ENCODE measurements around the gene PTPN14. TPM values are rescaled to one million over a fixed set of nuclear protein-coding genes. Genes with fewer than 3 reads are reported as not detected.

PTPN14 gene
- total RNA-seq, 1 experiment from 2014 or later: 37.5 TPM

DNA sequence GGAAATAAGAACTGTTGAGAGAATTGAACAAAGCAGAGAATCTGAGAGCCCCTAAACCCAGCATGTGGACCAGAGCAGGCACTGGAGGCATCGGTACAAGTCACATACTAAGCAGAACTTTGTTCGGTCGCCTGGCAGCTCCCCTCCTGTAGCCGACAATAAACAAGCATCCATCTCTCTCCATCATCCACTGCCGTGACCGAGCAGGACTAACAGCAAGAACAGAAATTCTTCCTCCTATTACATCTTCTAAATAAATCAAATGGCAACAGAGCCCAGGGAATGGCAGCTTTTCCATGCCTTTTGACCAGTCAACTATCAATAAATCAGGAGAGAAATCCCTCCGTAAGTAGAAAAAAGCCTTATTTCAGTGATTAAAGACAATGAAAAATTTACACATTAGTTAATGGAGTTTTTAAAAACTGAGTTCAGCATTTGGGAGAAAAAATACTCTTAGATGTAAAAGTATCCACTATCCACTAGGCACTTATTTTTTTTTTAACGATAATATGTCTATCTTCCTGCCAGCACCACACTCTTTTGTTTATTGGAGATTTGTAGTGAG is 36.5 kb downstream of the PTPN14 start (continued):
- TF ChIP-seq, protein P1, sequence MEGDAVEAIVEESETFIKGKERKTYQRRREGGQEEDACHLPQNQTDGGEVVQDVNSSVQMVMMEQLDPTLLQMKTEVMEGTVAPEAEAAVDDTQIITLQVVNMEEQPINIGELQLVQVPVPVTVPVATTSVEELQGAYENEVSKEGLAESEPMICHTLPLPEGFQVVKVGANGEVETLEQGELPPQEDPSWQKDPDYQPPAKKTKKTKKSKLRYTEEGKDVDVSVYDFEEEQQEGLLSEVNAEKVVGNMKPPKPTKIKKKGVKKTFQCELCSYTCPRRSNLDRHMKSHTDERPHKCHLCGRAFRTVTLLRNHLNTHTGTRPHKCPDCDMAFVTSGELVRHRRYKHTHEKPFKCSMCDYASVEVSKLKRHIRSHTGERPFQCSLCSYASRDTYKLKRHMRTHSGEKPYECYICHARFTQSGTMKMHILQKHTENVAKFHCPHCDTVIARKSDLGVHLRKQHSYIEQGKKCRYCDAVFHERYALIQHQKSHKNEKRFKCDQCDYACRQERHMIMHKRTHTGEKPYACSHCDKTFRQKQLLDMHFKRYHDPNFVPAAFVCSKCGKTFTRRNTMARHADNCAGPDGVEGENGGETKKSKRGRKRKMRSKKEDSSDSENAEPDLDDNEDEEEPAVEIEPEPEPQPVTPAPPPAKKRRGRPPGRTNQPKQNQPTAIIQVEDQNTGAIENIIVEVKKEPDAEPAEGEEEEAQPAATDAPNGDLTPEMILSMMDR (IDR thresholded peaks at IDR 0.05 in 2 of 3, conservative IDR thresholded peaks at IDR 0.05 in 1 of 3; ENCODE audit: borderline replicate concordance in 1 of 3, insufficient read depth in 1 of 3, low read depth in 2 of 3, low read length in 2 of 3): no peak
- no peak for TF ChIP-seq CEBPB (IDR thresholded peaks at IDR 0.05; ENCODE audit: low read depth)
- no peak for TF ChIP-seq FOSL1 (IDR thresholded peaks at IDR 0.05; ENCODE audit: low read depth)
- TF ChIP-seq ELF1 (IDR thresholded peaks at IDR 0.05; ENCODE audit: borderline replicate concordance, low read depth): no peak
- no peak for TF ChIP-seq EZH2 (IDR thresholded peaks at IDR 0.05)
- no peak for TF ChIP-seq RAD21 (IDR thresholded peaks at IDR 0.05; ENCODE audit: low read depth)
- TF ChIP-seq POLR2AphosphoS5 (IDR thresholded peaks at IDR 0.05; ENCODE audit: low read depth, low read length): no peak

DNA sequence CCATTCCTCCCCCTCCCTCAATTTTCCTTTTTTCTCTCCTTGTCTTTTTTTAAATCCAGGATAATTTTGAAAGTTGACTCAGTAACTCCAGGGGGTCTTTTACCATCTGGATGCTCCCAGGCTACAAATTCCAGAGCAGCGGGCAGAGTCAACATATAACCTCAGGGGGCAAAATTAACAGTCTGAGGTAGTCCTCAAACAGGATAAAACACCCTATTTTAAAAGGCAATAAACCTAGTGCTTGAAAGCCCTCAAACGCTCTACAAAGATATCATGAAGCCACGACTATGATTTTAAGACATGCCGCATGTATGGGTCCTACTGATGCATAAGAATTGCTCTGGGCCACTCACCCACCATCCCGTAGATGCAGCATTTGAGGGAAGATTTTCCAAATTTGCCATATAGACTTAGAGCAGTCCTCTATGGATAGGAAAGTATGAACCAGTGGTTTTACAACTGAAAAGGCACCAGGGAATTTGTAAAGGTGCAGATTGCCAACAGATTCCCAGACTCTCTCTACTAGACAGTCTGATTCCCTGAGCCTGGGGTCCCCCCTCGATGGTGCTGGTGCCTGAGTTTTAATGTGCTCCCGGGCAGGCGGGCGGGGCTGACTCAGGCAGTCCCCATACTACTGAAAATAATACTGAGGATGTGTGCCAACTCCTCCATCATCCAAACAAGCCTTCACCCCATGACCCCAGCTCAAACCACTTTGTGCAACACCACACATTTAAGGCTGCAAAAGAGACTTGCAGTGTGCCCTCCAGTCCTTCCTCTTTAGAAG is 37.2 kb downstream of the PTPN14 start:
- peak; percentile 56 for ATAC-seq
- Histone ChIP-seq H3K79me2 (ENCODE audit: insufficient read depth, low read length) (peaks cover 76% of the 10 kb centered on the region), H3K4me2 (ENCODE audit: low read length) (peak overlapping the region; percentile 31; the same call in 1 of the 2 replicates), H3K9me3 (ENCODE audit: control insufficient read depth in 1 of 2, insufficient read depth in 1 of 2, low read depth in 1 of 2, low read length in 2 of 2) (peaks cover 0 to 3% of the 10 kb centered on the region in 2 experiments; a peak in 1 of 4 replicates), H3K27ac (ENCODE audit: low read depth, low read length) (peak overlapping the region; percentile 39), H3K36me3 (ENCODE audit: control insufficient read depth in 1 of 2, insufficient read depth in 2 of 2, low read length in 2 of 2) (no peaks in the 10 kb centered on the region), H3K9ac (ENCODE audit: low read length) (no peak overlapping the region), H3K27me3 (ENCODE audit: insufficient read depth, low read length) (no peaks in the 10 kb centered on the region), H3K4me1 (ENCODE audit: control insufficient read depth in 1 of 2, insufficient read depth in 2 of 2, low read length in 2 of 2) (peaks cover 52 to 55% of the 10 kb centered on the region in 2 experiments), H4K20me1 (ENCODE audit: insufficient read depth) (no peaks in the 10 kb centered on the region), H2AFZ (ENCODE audit: low read depth, low read length, poor library complexity, severe bottlenecking) (no peak overlapping the region), H3K4me3 (replicated peaks in 1 of 2; ENCODE audit: low read depth in 1 of 2, low read length in 2 of 2) (no peak overlapping the region), H3K9me2 (ENCODE audit: insufficient read depth) (no peaks in the 10 kb centered on the region)
- no peak for TF ChIP-seq ZFX (IDR thresholded peaks at IDR 0.05)
- TF ChIP-seq, protein P2, sequence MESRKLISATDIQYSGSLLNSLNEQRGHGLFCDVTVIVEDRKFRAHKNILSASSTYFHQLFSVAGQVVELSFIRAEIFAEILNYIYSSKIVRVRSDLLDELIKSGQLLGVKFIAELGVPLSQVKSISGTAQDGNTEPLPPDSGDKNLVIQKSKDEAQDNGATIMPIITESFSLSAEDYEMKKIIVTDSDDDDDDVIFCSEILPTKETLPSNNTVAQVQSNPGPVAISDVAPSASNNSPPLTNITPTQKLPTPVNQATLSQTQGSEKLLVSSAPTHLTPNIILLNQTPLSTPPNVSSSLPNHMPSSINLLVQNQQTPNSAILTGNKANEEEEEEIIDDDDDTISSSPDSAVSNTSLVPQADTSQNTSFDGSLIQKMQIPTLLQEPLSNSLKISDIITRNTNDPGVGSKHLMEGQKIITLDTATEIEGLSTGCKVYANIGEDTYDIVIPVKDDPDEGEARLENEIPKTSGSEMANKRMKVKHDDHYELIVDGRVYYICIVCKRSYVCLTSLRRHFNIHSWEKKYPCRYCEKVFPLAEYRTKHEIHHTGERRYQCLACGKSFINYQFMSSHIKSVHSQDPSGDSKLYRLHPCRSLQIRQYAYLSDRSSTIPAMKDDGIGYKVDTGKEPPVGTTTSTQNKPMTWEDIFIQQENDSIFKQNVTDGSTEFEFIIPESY (IDR thresholded peaks at IDR 0.05; ENCODE audit: extremely low read depth, insufficient replicate concordance, low read length): no peak
- no peak for TF ChIP-seq RAD21 (IDR thresholded peaks at IDR 0.05; ENCODE audit: low read depth)
- no peak for TF ChIP-seq FOSL1 (IDR thresholded peaks at IDR 0.05; ENCODE audit: low read depth)
- no peak for TF ChIP-seq JUND (IDR thresholded peaks at IDR 0.05)
- TF ChIP-seq EZH2 (IDR thresholded peaks at IDR 0.05): no peak
- DNase-seq (ENCODE audit: low read depth, low spot score): no peak
- intact Hi-C loops (cut with micrococcal nuclease): no loop called here
- BruUV-seq (replicated peaks): no TSS peak
- ChIA-PET RAD21 (ENCODE audit: low non-redundant PET in 1 of 2, low total read pairs in 2 of 2, uncharacterized antibody in 2 of 2, unreplicated experiment in 2 of 2) (no interaction called here), CTCF (no interaction called here), POLR2A (no interaction called here)
